BJ (cell line): Measurements from ENCODE around the gene DBNL. TPM values are rescaled to one million over a fixed set of nuclear protein-coding genes. Genes with fewer than 3 reads are reported as not detected.

Source experiments
- CTCF ChIA-PET: fragments of 350-600 bp; formaldehyde crosslinking; extraction: SDS; loops from one replicate; lab custom pipeline; 2021; ENCODE audit warnings: antibody characterized with exemption, inconsistent platforms; lab: Yijun Ruan, JAX
- POLR2A ChIA-PET: fragments of 300-600 bp; sonication (Branson Sonifier 250); formaldehyde crosslinking; extraction: SDS; loops from one replicate; lab custom pipeline; 2021; ENCODE audit warnings: antibody characterized with exemption; lab: Charles Lee
- DNase-seq: peaks from one replicate; pipeline ENCODE4 v3.0.0-alpha.2; 2011; ENCODE audit warnings: low read depth
- H3K27me3 ChIP-seq: 2 replicates; pipeline ENCODE4 v1.6.0; 2011; ENCODE audit warnings: low read length; ENCODE audit not compliant: control insufficient read depth, insufficient read depth
- H3K36me3 ChIP-seq: 2 replicates; pipeline ENCODE4 v1.5.1; 2011; ENCODE audit warnings: low read length; ENCODE audit not compliant: control insufficient read depth, insufficient read depth
- H3K4me3 ChIP-seq: 2 replicates; pipeline ENCODE4 v1.5.1; 2011; ENCODE audit warnings: low read depth, mild to moderate bottlenecking, control low read depth, low read length
- polyA plus RNA-seq: library from polyadenylated mRNA; depleted of rRNA; stranded (reverse); fragments of >200 nt; gene quantifications from 2 replicates; pipeline ENCODE4 v1.2.3, GENCODE V29; 2011
- TF ChIP-seq, protein P1 (sequence below): IDR thresholded peaks from 2 replicates; pipeline ENCODE4 v1.5.1; 2011; ENCODE audit warnings: low read depth, mild to moderate bottlenecking, control low read depth, inconsistent platforms, low read length, moderate library complexity; ENCODE audit not compliant: insufficient read depth

Gene DBNL
- polyA plus RNA-seq, 1 experiment: 140 TPM

DNA sequence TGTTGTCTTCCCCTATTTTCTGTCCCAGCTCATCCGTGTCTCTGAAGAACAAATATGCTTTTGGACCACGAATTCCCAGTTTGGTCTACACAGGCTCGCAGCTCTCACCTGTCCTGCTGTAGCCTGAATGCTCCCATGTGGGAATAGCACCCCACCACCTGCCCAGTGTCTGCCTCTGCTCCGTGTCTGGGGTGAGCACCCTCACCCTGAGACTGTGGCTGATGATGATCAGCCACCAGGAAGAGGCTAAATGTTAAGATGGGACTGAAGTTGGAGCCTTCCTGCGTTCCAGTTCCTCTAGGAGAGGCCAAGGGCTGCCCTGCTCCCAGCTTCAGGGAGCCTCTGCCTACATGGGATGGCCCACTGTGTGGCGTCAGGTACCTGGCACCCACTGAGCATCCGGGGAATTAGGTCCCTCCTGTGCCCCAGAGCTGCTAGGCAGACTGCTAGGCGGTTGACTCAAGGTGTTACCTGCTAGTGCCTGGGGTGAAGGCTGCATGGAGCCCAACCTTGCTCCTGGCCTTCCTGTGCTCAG lies 17.2 kb downstream of the DBNL start:
- Histone ChIP-seq H3K36me3 (peaks cover 45% of the 10 kb centered on the region), H3K4me3 (no peak overlapping the region), H3K27me3 (no peaks in the 10 kb centered on the region)
- CTCF ChIA-PET: interaction anchor here (2.0 kb wide), 1 partner anchor 11 kb away, joined by 5 read pairs; no protein-coding TSS in a partner anchor
- TF ChIP-seq, protein P1, sequence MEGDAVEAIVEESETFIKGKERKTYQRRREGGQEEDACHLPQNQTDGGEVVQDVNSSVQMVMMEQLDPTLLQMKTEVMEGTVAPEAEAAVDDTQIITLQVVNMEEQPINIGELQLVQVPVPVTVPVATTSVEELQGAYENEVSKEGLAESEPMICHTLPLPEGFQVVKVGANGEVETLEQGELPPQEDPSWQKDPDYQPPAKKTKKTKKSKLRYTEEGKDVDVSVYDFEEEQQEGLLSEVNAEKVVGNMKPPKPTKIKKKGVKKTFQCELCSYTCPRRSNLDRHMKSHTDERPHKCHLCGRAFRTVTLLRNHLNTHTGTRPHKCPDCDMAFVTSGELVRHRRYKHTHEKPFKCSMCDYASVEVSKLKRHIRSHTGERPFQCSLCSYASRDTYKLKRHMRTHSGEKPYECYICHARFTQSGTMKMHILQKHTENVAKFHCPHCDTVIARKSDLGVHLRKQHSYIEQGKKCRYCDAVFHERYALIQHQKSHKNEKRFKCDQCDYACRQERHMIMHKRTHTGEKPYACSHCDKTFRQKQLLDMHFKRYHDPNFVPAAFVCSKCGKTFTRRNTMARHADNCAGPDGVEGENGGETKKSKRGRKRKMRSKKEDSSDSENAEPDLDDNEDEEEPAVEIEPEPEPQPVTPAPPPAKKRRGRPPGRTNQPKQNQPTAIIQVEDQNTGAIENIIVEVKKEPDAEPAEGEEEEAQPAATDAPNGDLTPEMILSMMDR: no peak
- no peak for DNase-seq
- POLR2A ChIA-PET: no interaction called here

DNA sequence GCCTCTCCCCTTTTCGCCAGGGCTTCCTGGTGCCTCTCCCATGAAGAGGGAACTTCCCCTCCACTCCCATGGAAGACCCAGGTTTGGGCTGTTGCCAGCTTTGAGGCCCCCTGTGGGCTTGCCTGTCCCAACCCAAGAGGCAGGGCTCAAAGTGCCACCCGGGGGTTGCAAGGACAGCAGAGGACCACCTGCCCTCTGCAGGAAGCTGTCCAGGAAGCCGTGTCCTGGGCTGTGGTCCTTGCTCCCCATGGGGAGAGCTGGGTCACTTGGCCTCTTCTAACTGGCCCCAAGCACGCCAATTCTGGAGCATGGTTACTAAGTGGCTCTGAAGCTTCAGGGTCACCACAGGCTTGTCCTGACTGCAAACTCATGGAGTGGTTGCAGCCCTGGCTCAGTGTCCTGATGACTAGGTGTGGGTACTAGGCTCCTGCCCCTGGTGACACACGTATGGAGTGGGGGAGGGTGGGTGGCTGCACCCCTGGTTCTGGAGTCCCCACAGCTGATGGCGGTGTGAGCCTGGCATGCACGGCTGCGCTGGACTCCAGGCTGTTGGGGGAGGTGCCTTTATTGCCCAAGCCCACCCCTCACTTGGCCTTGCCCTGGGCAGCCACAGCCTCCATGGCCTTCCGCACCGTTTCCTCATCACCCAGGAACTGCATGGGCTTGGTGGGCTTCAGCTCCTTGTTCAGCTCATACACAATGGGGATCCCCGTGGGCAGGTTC lies 17.8 kb downstream of the DBNL start:
- TF ChIP-seq, protein P1: no peak
- CTCF ChIA-PET: interaction anchor here (2.0 kb wide), 1 partner anchor 10 kb away, joined by 5 read pairs; no protein-coding TSS in a partner anchor
- POLR2A ChIA-PET: no interaction called here

DNA sequence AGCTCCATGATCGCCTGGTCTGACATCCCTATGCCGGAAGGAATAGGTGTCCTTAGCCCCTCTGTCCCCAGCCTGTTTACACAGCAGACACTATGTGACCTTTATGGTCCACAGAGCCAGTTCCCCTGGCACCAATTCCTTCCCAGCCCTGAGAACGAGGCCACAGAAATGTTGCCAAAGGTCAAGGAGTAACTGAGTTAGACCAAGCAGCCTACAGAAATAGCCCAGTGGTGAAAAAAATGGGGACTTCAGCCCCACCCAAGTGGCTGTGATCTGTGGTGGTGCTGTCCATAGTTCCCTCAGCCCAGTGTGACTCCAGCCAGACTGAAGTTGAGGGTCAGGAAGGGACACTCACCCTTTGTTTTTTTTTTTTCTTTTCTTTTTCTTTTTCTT lies 18.4 kb downstream of the DBNL start:
- H3K36me3 ChIP-seq: peaks cover 33% of the 10 kb centered on the region
- no peak for DNase-seq
- no peak overlapping the region for H3K4me3 ChIP-seq
- CTCF ChIA-PET: no interaction called here
- TF ChIP-seq, protein P1: no peak
- POLR2A ChIA-PET: no interaction called here
- no peaks in the 10 kb centered on the region for H3K27me3 ChIP-seq

More for the DNA sequence above, 17.8 kb downstream of the DBNL start:
- Histone ChIP-seq H3K4me3 (no peak overlapping the region), H3K27me3 (no peaks in the 10 kb centered on the region), H3K36me3 (peaks cover 38% of the 10 kb centered on the region)
- no peak for DNase-seq

DNA sequence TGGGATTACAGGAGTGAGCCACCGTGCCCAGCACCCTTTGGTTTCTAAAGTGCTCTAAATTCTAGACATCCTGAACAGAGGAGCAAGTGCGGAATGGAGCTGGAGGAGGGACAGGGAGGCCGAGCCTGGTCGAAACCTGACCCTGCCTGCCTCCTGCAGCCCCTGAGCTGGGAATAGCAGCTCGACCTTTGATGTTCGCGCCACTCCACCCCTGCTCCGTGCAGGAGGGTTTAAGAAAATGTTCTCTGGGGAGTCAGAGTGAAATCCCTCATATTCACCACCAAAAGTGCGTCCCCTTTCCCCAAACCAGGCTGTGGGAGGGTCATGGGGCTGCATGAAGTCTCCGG lies 19.0 kb downstream of the DBNL start:
- Histone ChIP-seq H3K27me3 (no peaks in the 10 kb centered on the region), H3K36me3 (peaks cover 28% of the 10 kb centered on the region), H3K4me3 (no peak overlapping the region)
- ChIA-PET CTCF (interaction anchor here (0.6 kb wide), 1 partner anchor 18 kb away, joined by 3 read pairs; no protein-coding TSS in a partner anchor), POLR2A (no interaction called here)
- no peak for DNase-seq
- TF ChIP-seq, protein P1: no peak

DNA sequence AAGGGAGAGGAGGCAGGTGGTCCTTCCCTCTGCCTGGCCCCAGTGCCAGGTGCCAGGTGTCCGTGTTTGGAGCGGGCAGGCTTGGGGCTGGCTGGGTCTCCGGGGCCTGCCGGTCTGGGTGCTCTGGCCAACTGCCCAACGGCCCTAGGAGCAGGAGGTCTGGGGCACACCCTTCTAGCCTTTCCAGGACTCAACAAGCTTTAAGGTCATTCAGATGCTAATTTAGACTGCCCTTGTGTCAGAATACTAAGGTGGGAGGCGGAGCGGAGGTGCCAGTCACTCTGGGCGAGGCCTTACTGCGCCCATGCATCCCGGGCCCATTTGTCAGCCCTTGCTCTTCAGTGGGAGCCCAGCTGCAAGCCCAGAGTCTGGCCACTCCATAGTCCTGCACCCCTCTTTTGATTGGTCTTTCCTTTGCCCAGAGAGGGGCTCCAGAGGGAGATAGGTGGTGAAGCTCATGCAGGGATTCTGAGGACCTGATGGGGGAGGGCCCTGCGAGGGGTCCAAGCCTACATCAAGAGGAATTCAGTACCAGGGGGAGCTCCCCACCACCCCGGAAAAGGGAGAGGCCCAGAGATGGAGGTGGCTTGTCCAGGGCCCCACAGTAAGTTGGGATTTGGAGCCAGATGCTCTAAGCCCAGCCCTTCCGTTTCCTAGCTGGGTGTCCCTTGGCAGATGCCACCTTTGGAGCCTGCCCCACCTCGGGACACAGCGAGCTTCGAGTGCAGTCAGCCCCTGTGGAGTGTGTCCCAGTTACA lies 19.6 kb downstream of the DBNL start:
- TF ChIP-seq, protein P1: no peak
- Histone ChIP-seq H3K36me3 (peaks cover 23% of the 10 kb centered on the region), H3K4me3 (no peak overlapping the region), H3K27me3 (no peaks in the 10 kb centered on the region)
- CTCF ChIA-PET: interaction anchor here (0.6 to 0.8 kb wide), 2 partner anchors 19 to 132 kb away, joined by 3 read pairs; no protein-coding TSS in a partner anchor
- no peak for DNase-seq
- POLR2A ChIA-PET: no interaction called here
